Sigmoid colon (tissue), 7 donors: Measurements from ENCODE around the gene BARD1. TPM values are rescaled to one million over a fixed set of nuclear protein-coding genes. Genes with fewer than 3 reads are reported as not detected.

Source experiments
- DNase-seq: peaks from one replicate; pipeline ENCODE4 v3.0.0-alpha.2; 2019
- H3K27ac ChIP-seq, 4 donors: fragments of 200-600 bp; sonication (generic); one replicate each; pipeline ENCODE4 v1.5.1; 2016 to 2019; ENCODE audit warnings: mild to moderate bottlenecking in 1 of 4
- H3K27me3 ChIP-seq, 3 donors: fragments of 200-600 bp; sonication (generic); one replicate each; pipeline ENCODE4 v1.5.1; 2019; ENCODE audit warnings: mild to moderate bottlenecking in 1 of 3
- H3K36me3 ChIP-seq, 4 donors: fragments of 200-600 bp; sonication (generic); one replicate each; pipeline ENCODE4 v1.5.1; 2016 to 2019
- H3K4me1 ChIP-seq, 4 donors: fragments of 200-600 bp; sonication (generic); one replicate each; pipeline ENCODE4 v1.5.1; 2017 to 2019
- H3K4me3 ChIP-seq, 4 donors: fragments of 200-600 bp; sonication (generic); one replicate each; pipeline ENCODE4 v1.5.1; 2017 to 2019; ENCODE audit warnings: mild to moderate bottlenecking in 2 of 4, moderate library complexity in 1 of 4
- H3K9me3 ChIP-seq, 4 donors: fragments of 200-600 bp in 3 of 4; sonication (generic) in 3 of 4; one replicate each; pipeline versions ENCODE4 v1.5.1 to v1.6.1; 2013 to 2019
- EP300 ChIP-seq, 4 donors: sonication (generic); formaldehyde crosslinking; IDR thresholded peaks; one replicate each; pipeline ENCODE4 v1.6.1; 2017; ENCODE audit warnings: antibody characterized with exemption in 4 of 4
- POLR2A ChIP-seq, 2 donors: fragments of 450-650 bp; IDR thresholded peaks; one replicate each; pipeline ENCODE4 v1.6.1; 2016; ENCODE audit warnings: antibody characterized with exemption in 2 of 2, mild to moderate bottlenecking in 2 of 2, moderate library complexity in 2 of 2
- POLR2AphosphoS5 ChIP-seq, 4 donors: sonication (generic); formaldehyde crosslinking; IDR thresholded peaks; one replicate each; pipeline ENCODE4 v1.6.1; 2017; ENCODE audit warnings: antibody characterized with exemption in 4 of 4
- WGBS, 2 donors: extraction: QIAGEN DNeasy Blood & Tissue Kit; methylation state at CpG; one replicate each; pipeline ENCODE4 v1.1.7; 2013; 5-methylcytosine and 5-hydroxymethylcytosine counted together
- intact Hi-C: fragments of 100-400 bp; cut with DNase I; formaldehyde crosslinking; loops from one replicate; pipeline ENCODE4 v1.15.1; 2023
- polyA plus RNA-seq, 3 donors: library from polyadenylated mRNA; stranded (reverse); fragments of 200-250 nt; gene quantifications; one replicate each; pipeline ENCODE4 v1.2.3, GENCODE V29; 2013
- total RNA-seq, 4 donors: library from RNA; depleted of rRNA; stranded (reverse); fragments of >200 nt; gene quantifications; one replicate each; pipeline ENCODE4 v1.1.0, GENCODE V29; 2016
- TF ChIP-seq, protein P1 (sequence below), 4 experiments: fragments of 450-650 bp in 3 of 4; fragments of 200-600 bp in 1 of 4; IDR thresholded peaks; one replicate each; pipeline ENCODE4 v1.5.1; 2016 to 2019; ENCODE audit warnings: antibody characterized with exemption in 4 of 4, mild to moderate bottlenecking in 3 of 4, moderate library complexity in 2 of 4
- donor health status: healthy with polysubstance abuse.
- donor health status: Bipolar disorder and iron deficiency.
- donor health status: healthy.

The BARD1 gene
- total and polyA plus RNA-seq, 7 donors: 1.2 to 47.6 (median 25.9) TPM

DNA sequence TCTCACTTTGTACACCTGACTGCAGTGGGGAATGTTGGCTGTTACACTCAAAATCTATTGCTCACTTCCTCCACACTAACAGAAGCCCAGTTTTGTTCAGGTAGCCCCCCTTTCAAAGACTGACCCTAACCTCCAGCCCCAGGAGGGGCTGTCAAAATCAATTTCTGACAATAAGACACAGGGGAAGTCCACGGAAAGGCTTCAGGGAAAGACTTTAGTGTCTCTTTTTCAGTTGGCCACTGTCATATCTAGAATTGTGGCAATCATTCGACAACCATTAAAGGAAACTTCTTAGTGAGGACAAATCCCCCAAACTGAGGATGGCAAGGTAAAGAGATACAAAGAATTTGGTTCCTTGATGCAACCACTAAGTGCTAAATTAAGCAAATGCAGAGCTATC is 59.0 kb downstream of the BARD1 start:
- Histone ChIP-seq H3K27ac (no peak overlapping the region), H3K4me3 (no peak overlapping the region), H3K9me3 (no peaks in the 10 kb centered on the region), H3K27me3 (no peaks in the 10 kb centered on the region), H3K4me1 (no peaks in the 10 kb centered on the region), H3K36me3 (peaks cover 0 to 19% (median 12%) of the 10 kb centered on the region in 4 donors)
- WGBS, 2 donors: 88 to 90% methylated on average over 2 of the region's 2 CpGs
- intact Hi-C loops: no loop called here
- no peak for DNase-seq
- TF ChIP-seq EP300 (IDR thresholded peaks at IDR 0.05) (no peak), POLR2A (IDR thresholded peaks at IDR 0.05) (no peak), POLR2AphosphoS5 (IDR thresholded peaks at IDR 0.05) (no peak)
- TF ChIP-seq, protein P1, sequence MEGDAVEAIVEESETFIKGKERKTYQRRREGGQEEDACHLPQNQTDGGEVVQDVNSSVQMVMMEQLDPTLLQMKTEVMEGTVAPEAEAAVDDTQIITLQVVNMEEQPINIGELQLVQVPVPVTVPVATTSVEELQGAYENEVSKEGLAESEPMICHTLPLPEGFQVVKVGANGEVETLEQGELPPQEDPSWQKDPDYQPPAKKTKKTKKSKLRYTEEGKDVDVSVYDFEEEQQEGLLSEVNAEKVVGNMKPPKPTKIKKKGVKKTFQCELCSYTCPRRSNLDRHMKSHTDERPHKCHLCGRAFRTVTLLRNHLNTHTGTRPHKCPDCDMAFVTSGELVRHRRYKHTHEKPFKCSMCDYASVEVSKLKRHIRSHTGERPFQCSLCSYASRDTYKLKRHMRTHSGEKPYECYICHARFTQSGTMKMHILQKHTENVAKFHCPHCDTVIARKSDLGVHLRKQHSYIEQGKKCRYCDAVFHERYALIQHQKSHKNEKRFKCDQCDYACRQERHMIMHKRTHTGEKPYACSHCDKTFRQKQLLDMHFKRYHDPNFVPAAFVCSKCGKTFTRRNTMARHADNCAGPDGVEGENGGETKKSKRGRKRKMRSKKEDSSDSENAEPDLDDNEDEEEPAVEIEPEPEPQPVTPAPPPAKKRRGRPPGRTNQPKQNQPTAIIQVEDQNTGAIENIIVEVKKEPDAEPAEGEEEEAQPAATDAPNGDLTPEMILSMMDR (IDR thresholded peaks at IDR 0.05): no peak

- H3K4me3 ChIP-seq: no peak overlapping the region
- TF ChIP-seq, protein P1 (IDR thresholded peaks at IDR 0.05): no peak
- no peaks in the 10 kb centered on the region for H3K9me3 ChIP-seq
- no peak overlapping the region for H3K27ac ChIP-seq
- H3K27me3 ChIP-seq: no peaks in the 10 kb centered on the region
- peaks cover 0 to 41% (median 21%) of the 10 kb centered on the region in 4 donors for H3K36me3 ChIP-seq
- no peak for DNase-seq
- no peaks in the 10 kb centered on the region for H3K4me1 ChIP-seq
- intact Hi-C loops: no loop called here
Measured at GRCh38 chr2:214747992-214748391, 61.5 kb downstream of the BARD1 start.

- no peak for DNase-seq
- TF ChIP-seq POLR2A (IDR thresholded peaks at IDR 0.05) (no peak), POLR2AphosphoS5 (IDR thresholded peaks at IDR 0.05) (no peak), EP300 (IDR thresholded peaks at IDR 0.05) (no peak)
- TF ChIP-seq, protein P1 (IDR thresholded peaks at IDR 0.05): no peak
- WGBS, 2 donors: 93 to 95% methylated on average over 1 of the region's 1 CpG
- intact Hi-C loops: no loop called here
- Histone ChIP-seq H3K27ac (no peak overlapping the region), H3K4me3 (no peak overlapping the region), H3K36me3 (peaks cover 0 to 29% (median 9%) of the 10 kb centered on the region in 4 donors), H3K4me1 (no peaks in the 10 kb centered on the region), H3K27me3 (no peaks in the 10 kb centered on the region), H3K9me3 (no peaks in the 10 kb centered on the region)
Measured at GRCh38 chr2:214742119-214742518, 67.4 kb downstream of the BARD1 start.

GRCh38 chr2:214740867-214741395 is 68.6 kb downstream of the BARD1 start:
- DNase-seq: no peak
- TF ChIP-seq, protein P1 (IDR thresholded peaks at IDR 0.05): no peak
- no peak for TF ChIP-seq EP300 (IDR thresholded peaks at IDR 0.05)
- TF ChIP-seq POLR2AphosphoS5 (IDR thresholded peaks at IDR 0.05): no peak
- no peak for TF ChIP-seq POLR2A (IDR thresholded peaks at IDR 0.05)
- intact Hi-C loops: no loop called here
- WGBS, 2 donors: 91 to 96% methylated on average over 1 of the region's 1 CpG
- no peak overlapping the region for H3K27ac ChIP-seq
- H3K36me3 ChIP-seq: peaks cover 0 to 29% (median 9%) of the 10 kb centered on the region in 4 donors
- no peaks in the 10 kb centered on the region for H3K27me3 ChIP-seq
- H3K4me1 ChIP-seq: no peaks in the 10 kb centered on the region
- H3K4me3 ChIP-seq: no peak overlapping the region
- no peaks in the 10 kb centered on the region for H3K9me3 ChIP-seq

DNA sequence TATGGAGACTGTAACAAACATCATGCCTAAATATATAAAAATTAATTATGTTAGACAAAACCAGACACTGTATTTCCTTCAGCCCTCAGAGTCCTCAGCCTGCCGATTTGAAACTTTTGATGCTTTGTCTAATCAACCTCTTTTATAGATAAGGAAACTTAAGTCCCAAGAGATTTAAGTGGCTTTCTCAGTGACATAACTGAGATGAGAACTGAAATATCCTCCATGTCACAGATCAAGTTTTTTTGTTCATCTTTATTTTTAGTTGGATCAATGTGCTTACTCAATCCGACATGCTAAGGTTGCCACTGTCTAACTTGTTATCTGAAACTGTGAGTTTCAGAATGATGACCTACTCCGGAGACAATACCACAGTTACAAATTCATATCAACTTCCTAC is 72.3 kb downstream of the BARD1 start:
- 80 to 84% methylated on average over 3 of the region's 3 CpGs for WGBS, 2 donors
- Histone ChIP-seq H3K27ac (no peak overlapping the region), H3K4me1 (no peaks in the 10 kb centered on the region), H3K36me3 (peaks cover 0 to 4% (median 0%) of the 10 kb centered on the region in 4 donors), H3K4me3 (no peak overlapping the region), H3K27me3 (no peaks in the 10 kb centered on the region), H3K9me3 (no peaks in the 10 kb centered on the region)
- intact Hi-C loops: no loop called here
- TF ChIP-seq EP300 (IDR thresholded peaks at IDR 0.05) (no peak), POLR2A (IDR thresholded peaks at IDR 0.05) (no peak), POLR2AphosphoS5 (IDR thresholded peaks at IDR 0.05) (no peak)
- TF ChIP-seq, protein P1 (IDR thresholded peaks at IDR 0.05): no peak
- DNase-seq: no peak
